GM10248 (cell line): ENCODE measurements around the gene SPON1.

Experiments
- CTCF ChIA-PET: fragments of 300-600 bp; sonication (Branson Sonifier 250); formaldehyde crosslinking; extraction: SDS; loops from one replicate; lab custom pipeline; 2021; ENCODE audit warnings: antibody characterized with exemption; lab: Yijun Ruan, JAX
- POLR2A ChIA-PET: fragments of 350-650 bp; sonication (Branson Sonifier 250); formaldehyde crosslinking; extraction: SDS; loops from one replicate; lab custom pipeline; 2020; ENCODE audit warnings: antibody characterized with exemption; lab: Yijun Ruan, JAX
- DNase-seq: peaks from one replicate; pipeline ENCODE4 v3.0.0; 2012; ENCODE audit errors: extremely low spot score
- TF ChIP-seq, protein P1 (sequence below): IDR thresholded peaks from 2 replicates; pipeline ENCODE4 v1.5.1; 2012; ENCODE audit warnings: mild to moderate bottlenecking, low read depth; ENCODE audit errors: extremely low read depth, missing control alignments, control extremely low read depth

SPON1 gene

DNA sequence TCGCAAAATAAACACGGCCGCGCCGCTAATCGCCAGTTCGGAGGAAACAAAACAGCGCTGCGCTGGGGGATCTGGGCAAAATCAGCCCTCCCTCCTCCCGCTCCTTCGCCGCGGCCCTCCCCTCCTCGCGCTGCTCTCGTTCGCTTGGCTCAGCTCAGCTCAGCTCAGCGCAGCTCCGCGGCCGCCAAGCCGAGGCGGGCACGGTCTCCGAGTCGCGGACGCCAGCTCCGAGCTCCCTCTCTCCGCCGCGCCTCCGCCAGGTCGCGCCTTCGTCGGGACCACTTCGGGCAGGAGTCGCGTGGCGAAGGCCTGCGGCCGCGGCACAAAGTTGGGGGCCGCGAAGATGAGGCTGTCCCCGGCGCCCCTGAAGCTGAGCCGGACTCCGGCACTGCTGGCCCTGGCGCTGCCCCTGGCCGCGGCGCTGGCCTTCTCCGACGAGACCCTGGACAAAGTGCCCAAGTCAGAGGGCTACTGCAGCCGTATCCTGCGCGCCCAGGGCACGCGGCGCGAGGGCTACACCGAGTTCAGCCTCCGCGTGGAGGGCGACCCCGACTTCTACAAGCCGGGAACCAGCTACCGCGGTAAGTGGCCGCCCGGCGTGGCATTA is at the start of gene SPON1:
SPON1 (plus strand) TSS at position 162 of the 607 bp plus-strand sequence; CDS start at position 344, 182 bp downstream.
- TF ChIP-seq, protein P1, sequence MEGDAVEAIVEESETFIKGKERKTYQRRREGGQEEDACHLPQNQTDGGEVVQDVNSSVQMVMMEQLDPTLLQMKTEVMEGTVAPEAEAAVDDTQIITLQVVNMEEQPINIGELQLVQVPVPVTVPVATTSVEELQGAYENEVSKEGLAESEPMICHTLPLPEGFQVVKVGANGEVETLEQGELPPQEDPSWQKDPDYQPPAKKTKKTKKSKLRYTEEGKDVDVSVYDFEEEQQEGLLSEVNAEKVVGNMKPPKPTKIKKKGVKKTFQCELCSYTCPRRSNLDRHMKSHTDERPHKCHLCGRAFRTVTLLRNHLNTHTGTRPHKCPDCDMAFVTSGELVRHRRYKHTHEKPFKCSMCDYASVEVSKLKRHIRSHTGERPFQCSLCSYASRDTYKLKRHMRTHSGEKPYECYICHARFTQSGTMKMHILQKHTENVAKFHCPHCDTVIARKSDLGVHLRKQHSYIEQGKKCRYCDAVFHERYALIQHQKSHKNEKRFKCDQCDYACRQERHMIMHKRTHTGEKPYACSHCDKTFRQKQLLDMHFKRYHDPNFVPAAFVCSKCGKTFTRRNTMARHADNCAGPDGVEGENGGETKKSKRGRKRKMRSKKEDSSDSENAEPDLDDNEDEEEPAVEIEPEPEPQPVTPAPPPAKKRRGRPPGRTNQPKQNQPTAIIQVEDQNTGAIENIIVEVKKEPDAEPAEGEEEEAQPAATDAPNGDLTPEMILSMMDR, result no peak
- ChIA-PET POLR2A (no interaction called here), CTCF (interaction anchor here (1.1 to 1.8 kb wide), 3 partner anchors 9 to 12 kb away, joined by 3 to 6 read pairs (median 3); no protein-coding TSS in a partner anchor)
- peak; percentile 22 for DNase-seq

DNA sequence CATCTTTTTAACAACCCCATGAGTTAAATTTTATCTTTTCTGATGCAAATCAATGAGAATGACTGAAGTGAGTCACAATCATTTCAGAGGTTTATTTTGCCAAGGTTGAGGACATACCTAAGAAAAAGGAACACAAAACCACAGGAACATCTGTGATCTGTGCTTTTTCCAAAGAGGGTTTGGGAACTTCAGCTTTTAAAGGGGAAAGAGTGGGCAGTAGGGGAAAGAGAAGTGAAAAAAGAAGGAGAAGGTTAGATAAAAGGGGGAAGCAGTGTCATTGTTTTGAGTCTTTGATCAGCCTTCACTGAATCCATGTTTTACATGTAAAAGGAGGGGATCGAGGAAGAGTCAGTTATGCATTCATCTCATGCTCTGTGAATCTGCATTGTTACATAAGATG is 45.3 kb upstream of the SPON1 start:
- ChIA-PET POLR2A (no interaction called here), CTCF (no interaction called here)
- TF ChIP-seq, protein P1, result no peak
- DNase-seq, result no peak

GRCh38 chr11:13917904-13918303 is 44.6 kb upstream of the SPON1 start:
- no peak for DNase-seq
- ChIA-PET POLR2A (no interaction called here), CTCF (no interaction called here)
- TF ChIP-seq, protein P1, result no peak

DNA sequence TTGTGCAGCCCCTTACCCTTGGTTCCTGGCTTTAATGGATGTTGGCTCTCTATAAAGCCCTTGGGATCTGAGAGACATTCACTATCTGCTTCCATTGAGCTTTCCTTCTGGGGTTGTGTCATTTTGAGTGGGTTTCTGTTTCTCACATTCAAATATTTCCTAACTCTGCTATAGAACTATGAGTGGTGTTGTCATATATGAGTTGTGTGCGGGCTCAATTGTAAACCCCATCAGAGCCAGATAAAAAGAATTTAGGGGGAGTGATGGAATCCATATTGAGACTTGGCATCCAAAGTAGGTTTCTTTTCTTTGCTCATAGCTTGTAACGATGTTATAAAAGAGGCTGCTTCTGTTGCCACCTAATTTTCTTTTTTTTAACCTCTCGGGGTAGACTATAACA is 41.8 kb upstream of the SPON1 start:
- ChIA-PET CTCF (interaction anchor here (1.5 kb wide), 1 partner anchor 11 kb away, joined by 3 read pairs; no protein-coding TSS in a partner anchor), POLR2A (no interaction called here)
- DNase-seq, result no peak
- TF ChIP-seq, protein P1, result no peak

- TF ChIP-seq, protein P1, result no peak
- ChIA-PET CTCF (interaction anchor here (1.5 kb wide), 1 partner anchor 10 kb away, joined by 3 read pairs; no protein-coding TSS in a partner anchor), POLR2A (no interaction called here)
- no peak for DNase-seq
Observed at GRCh38 chr11:13921545-13921944, 41.0 kb upstream of the SPON1 start.

DNA sequence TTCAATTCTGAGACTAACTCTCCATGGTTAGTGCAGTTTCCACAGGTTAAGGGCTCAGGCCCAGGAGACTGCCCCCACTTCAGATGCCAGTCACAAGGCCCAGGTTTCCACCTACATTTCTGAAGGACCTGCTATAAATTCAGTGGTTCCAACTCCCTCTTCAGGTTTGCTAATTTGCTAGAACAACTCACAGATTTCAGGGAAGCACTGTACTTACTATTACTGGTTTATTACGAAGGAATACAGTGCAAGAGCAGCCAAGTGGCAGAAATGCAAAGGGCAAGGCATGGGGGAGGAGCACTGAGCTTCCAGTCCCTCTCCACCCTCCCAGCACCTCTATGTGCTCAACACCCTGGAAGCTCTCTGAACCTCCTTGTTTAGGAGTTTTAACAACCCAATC is 39.3 kb upstream of the SPON1 start:
- no peak for DNase-seq
- POLR2A ChIA-PET, result no interaction called here
- CTCF ChIA-PET, result no interaction called here
- TF ChIP-seq, protein P1, result no peak
